Neural cell (in vitro differentiated cells): Measurements from ENCODE around the gene ADCY7. TPM values are rescaled to one million over a fixed set of nuclear protein-coding genes. Genes with fewer than 3 reads are reported as not detected.

Experiments used
- H2AFZ ChIP-seq: fragments of 200-600, 300-800 bp; sonication (generic), shearing (Covaris generic); 2 replicates; pipeline ENCODE4 v1.6.0; 2014; ENCODE audit warnings: low read depth, mild to moderate bottlenecking, antibody characterized with exemption, low read length, moderate library complexity
- H3F3A ChIP-seq: fragments of 200-600 bp; shearing (Covaris generic); 2 replicates; pipeline ENCODE4 v1.6.1; 2016; ENCODE audit warnings: mild to moderate bottlenecking, moderate library complexity, mixed read lengths, antibody characterized with exemption, low read length; ENCODE audit not compliant: insufficient read depth, poor library complexity, severe bottlenecking
- H3K27ac ChIP-seq: fragments of 200-600, 300-800 bp; sonication (generic), shearing (Covaris generic); 2 replicates; pipeline ENCODE4 v1.5.1; 2014; ENCODE audit warnings: mild to moderate bottlenecking, low read length, moderate library complexity
- H3K27me3 ChIP-seq: fragments of 300-800, 200-600 bp; sonication (generic), shearing (Covaris generic); 2 replicates; pipeline ENCODE4 v1.6.0; 2014; ENCODE audit warnings: mild to moderate bottlenecking, low read depth, low read length, moderate library complexity; ENCODE audit not compliant: insufficient read depth
- H3K36me3 ChIP-seq: fragments of 300-800, 200-600 bp; sonication (generic), shearing (Covaris generic); 2 replicates; pipeline ENCODE4 v1.5.1; 2014; ENCODE audit warnings: mild to moderate bottlenecking, antibody characterized with exemption, low read length, moderate library complexity; ENCODE audit not compliant: insufficient read depth
- H3K4me2 ChIP-seq: fragments of 300-800, 200-600 bp; sonication (generic), shearing (Covaris generic); 2 replicates; pipeline ENCODE4 v1.6.0; 2014; ENCODE audit warnings: mild to moderate bottlenecking, low read length
- H3K4me3 ChIP-seq: fragments of 300-800, 200-600 bp; sonication (generic), shearing (Covaris generic); 2 replicates; pipeline ENCODE4 v1.5.1; 2014; ENCODE audit warnings: mild to moderate bottlenecking, low read length, moderate library complexity
- H3K79me2 ChIP-seq: fragments of 200-600 bp; shearing (Covaris generic); replicated peaks from 2 replicates; pipeline ENCODE4 v1.6.0; 2014; ENCODE audit warnings: mild to moderate bottlenecking, low read length, moderate library complexity; ENCODE audit not compliant: insufficient read depth
- H3K9ac ChIP-seq: fragments of 300-800, 200-600 bp; sonication (generic), shearing (Covaris generic); 2 replicates; pipeline ENCODE4 v1.6.1; 2016; ENCODE audit warnings: mild to moderate bottlenecking, low read length, mixed read lengths
- H3K9me2 ChIP-seq: fragments of 200-600 bp; shearing (Covaris generic); 2 replicates; pipeline ENCODE4 v1.6.1; 2016; ENCODE audit warnings: mild to moderate bottlenecking, low read length, mixed read lengths; ENCODE audit not compliant: insufficient read depth
- H3K9me3 ChIP-seq: fragments of 200-600, 300-800 bp; sonication (generic), shearing (Covaris generic); 2 replicates; pipeline ENCODE4 v1.6.1; 2016; ENCODE audit warnings: mild to moderate bottlenecking, mixed run types, low read length, moderate library complexity, mixed read lengths
- H4K20me1 ChIP-seq: fragments of 200-600 bp; shearing (Covaris generic); 2 replicates; pipeline ENCODE4 v1.6.1; 2016; ENCODE audit warnings: mild to moderate bottlenecking, mixed run types; ENCODE audit not compliant: insufficient read depth
- CTCF ChIP-seq: fragments of 450-650 bp; IDR thresholded peaks from 2 replicates; pipeline ENCODE4 v1.5.1; 2014; ENCODE audit warnings: antibody characterized with exemption, mild to moderate bottlenecking, moderate library complexity; ENCODE audit not compliant: poor library complexity, severe bottlenecking
- EP300 ChIP-seq: fragments of 450-650 bp; conservative IDR thresholded peaks from 2 replicates; pipeline ENCODE4 v1.6.1; 2014; ENCODE audit warnings: antibody characterized with exemption, mild to moderate bottlenecking, moderate library complexity; ENCODE audit not compliant: poor library complexity, severe bottlenecking
- EZH2 ChIP-seq: fragments of 200-600, 300-800 bp; shearing (Covaris generic), sonication (generic); IDR thresholded peaks from 2 replicates; pipeline ENCODE4 v1.6.1; 2014; ENCODE audit warnings: antibody characterized with exemption, low read length, borderline replicate concordance, mild to moderate bottlenecking; ENCODE audit not compliant: insufficient read depth, poor library complexity, severe bottlenecking
- MXI1 ChIP-seq: fragments of 450-650 bp; conservative IDR thresholded peaks from 2 replicates; pipeline ENCODE4 v1.6.1; 2014; ENCODE audit warnings: antibody characterized with exemption, mild to moderate bottlenecking; ENCODE audit not compliant: poor library complexity, severe bottlenecking
- POLR2AphosphoS5 ChIP-seq: IDR thresholded peaks from 2 replicates; pipeline ENCODE4 v1.6.1; 2012
- RAD21 ChIP-seq: fragments of 450-650 bp; conservative IDR thresholded peaks from 2 replicates; pipeline ENCODE4 v1.6.1; 2014; ENCODE audit warnings: antibody characterized with exemption, mild to moderate bottlenecking, moderate library complexity
- REST ChIP-seq: IDR thresholded peaks from 2 replicates; pipeline ENCODE4 v1.6.1; 2012; ENCODE audit warnings: borderline replicate concordance
- SMC3 ChIP-seq: fragments of 450-650 bp; conservative IDR thresholded peaks from 2 replicates; pipeline ENCODE4 v1.6.1; 2014; ENCODE audit warnings: antibody characterized with exemption, mild to moderate bottlenecking, moderate library complexity; ENCODE audit not compliant: poor library complexity
- TAF1 ChIP-seq: IDR thresholded peaks from 2 replicates; pipeline ENCODE4 v1.6.1; 2012; ENCODE audit warnings: low read depth
- polyA plus RNA-seq: library from polyadenylated mRNA; depleted of rRNA; stranded (reverse); fragments of >200 nt; gene quantifications from 2 replicates; pipeline ENCODE4 v1.2.3, GENCODE V29; 2014

The ADCY7 gene
- polyA plus RNA-seq, 1 donor from 2014 or later = 2.0 TPM

DNA sequence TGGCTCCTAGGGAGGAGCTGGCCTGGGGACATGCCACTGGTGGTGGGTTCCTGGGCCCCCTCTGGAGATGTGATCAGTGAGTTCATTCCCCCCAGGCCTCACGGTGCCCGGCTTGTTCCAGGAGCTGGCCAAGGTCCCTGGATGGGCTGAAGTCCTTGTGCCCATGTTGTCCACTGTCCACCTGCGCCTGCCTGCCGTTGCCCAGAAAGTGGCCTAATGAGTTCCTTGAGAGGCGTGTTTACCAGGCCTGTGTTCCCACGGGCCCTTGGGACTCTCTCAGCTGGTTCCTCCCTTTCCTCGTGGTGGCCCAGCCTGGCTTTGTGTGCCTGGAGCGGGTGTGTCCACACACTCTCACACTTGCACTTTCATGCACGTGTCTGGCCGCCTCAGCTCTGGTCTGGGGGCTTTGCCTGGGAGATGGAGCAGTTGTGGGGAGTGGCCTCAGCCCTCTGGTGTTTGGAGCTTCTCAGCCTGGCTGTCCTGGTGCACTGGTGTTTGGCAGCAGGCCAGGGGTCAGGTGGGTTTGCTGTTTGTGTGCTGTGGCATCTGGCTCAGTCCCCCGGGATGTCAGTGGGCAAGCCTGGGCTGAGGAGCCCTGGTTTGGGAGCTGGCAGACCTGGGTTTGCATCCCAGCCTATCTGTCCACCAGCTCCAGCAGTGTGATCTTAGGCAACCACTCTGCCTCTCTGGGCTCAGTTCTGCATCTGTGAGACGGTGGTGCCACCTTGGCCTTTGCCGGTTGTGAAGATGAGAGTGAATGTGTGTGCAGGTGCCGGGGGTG lies 18.0 kb downstream of the ADCY7 start:
- Histone ChIP-seq H3K9me2 (no peaks in the 10 kb centered on the region), H3K4me3 (no peak overlapping the region), H3F3A (no peaks in the 10 kb centered on the region), H3K36me3 (no peaks in the 10 kb centered on the region), H3K4me2 (no peak overlapping the region), H4K20me1 (no peaks in the 10 kb centered on the region), H3K27me3 (no peaks in the 10 kb centered on the region), H3K9ac (no peak overlapping the region), H3K79me2 (no peaks in the 10 kb centered on the region), H3K27ac (no peak overlapping the region), H2AFZ (no peak overlapping the region), H3K9me3 (no peaks in the 10 kb centered on the region)
- TF ChIP-seq CTCF (no peak), SMC3 (no peak), TAF1 (no peak), MXI1 (no peak)

- Histone ChIP-seq H3K4me3 (no peak overlapping the region), H3K79me2 (no peaks in the 10 kb centered on the region), H3K9ac (no peak overlapping the region), H3K36me3 (no peaks in the 10 kb centered on the region), H3K4me2 (no peak overlapping the region), H3F3A (no peaks in the 10 kb centered on the region), H3K27ac (no peak overlapping the region), H4K20me1 (no peaks in the 10 kb centered on the region), H3K27me3 (no peaks in the 10 kb centered on the region), H2AFZ (no peak overlapping the region), H3K9me2 (no peaks in the 10 kb centered on the region), H3K9me3 (no peaks in the 10 kb centered on the region)
- no peak for TF ChIP-seq RAD21
- no peak for TF ChIP-seq SMC3
- TF ChIP-seq CTCF = no peak
- TF ChIP-seq MXI1 = no peak
- TF ChIP-seq EZH2 = no peak
- no peak for TF ChIP-seq EP300
- no peak for TF ChIP-seq REST
- no peak for TF ChIP-seq TAF1
- TF ChIP-seq POLR2AphosphoS5 = no peak
These were observed 19.2 kb downstream of the ADCY7 start for GRCh38 chr16:50285406-50286003.
